SJSA1 (cell line): Measurements from ENCODE around the gene TAAR1. TPM values are rescaled to one million over a fixed set of nuclear protein-coding genes. Genes with fewer than 3 reads are reported as not detected.
"Not testable (repeated sequence)": the region's sequence is repeated elsewhere in the genome, so short reads cannot be mapped to it uniquely, and the experiment has no call there.

ENCODE experiments used
- DNase-seq, 2 experiments: peaks; one replicate each; pipeline ENCODE4 v3.0.0-alpha.2; 2015 to 2020; ENCODE audit warnings: low spot score in 2 of 2, low read depth in 1 of 2
- H3K27ac ChIP-seq: fragments of 250-450 bp; sonication (Bioruptor Pico); 2 replicates; pipeline ENCODE4 v1.5.1; 2020; ENCODE audit warnings: mild to moderate bottlenecking, moderate library complexity
- H3K27me3 ChIP-seq: fragments of 250-450 bp; sonication (Bioruptor Pico); replicated peaks from 2 replicates; pipeline ENCODE4 v1.5.1; 2020; ENCODE audit warnings: mild to moderate bottlenecking, moderate library complexity
- H3K36me3 ChIP-seq: fragments of 250-450 bp; sonication (Bioruptor Pico); 2 replicates; pipeline ENCODE4 v1.5.1; 2020; ENCODE audit warnings: mild to moderate bottlenecking
- H3K4me1 ChIP-seq: fragments of 250-450 bp; sonication (Bioruptor Pico); replicated peaks from 2 replicates; pipeline ENCODE4 v1.6.1; 2021; ENCODE audit warnings: mild to moderate bottlenecking
- H3K4me3 ChIP-seq: fragments of 250-450 bp; sonication (Bioruptor Pico); 2 replicates; pipeline ENCODE4 v1.5.1; 2020; ENCODE audit warnings: mild to moderate bottlenecking
- H3K9me3 ChIP-seq: fragments of 250-450 bp; sonication (Bioruptor Pico); replicated peaks from 2 replicates; pipeline ENCODE4 v1.5.1; 2020; ENCODE audit warnings: mild to moderate bottlenecking
- total RNA-seq: library from RNA; depleted of rRNA; stranded (reverse); fragments of >200 nt; shearing (Covaris generic); gene quantifications from 2 replicates; pipeline ENCODE4 v1.2.3, GENCODE V29; 2014

The TAAR1 gene
- total RNA-seq, 1 experiment from 2014 or later = not detected

DNA sequence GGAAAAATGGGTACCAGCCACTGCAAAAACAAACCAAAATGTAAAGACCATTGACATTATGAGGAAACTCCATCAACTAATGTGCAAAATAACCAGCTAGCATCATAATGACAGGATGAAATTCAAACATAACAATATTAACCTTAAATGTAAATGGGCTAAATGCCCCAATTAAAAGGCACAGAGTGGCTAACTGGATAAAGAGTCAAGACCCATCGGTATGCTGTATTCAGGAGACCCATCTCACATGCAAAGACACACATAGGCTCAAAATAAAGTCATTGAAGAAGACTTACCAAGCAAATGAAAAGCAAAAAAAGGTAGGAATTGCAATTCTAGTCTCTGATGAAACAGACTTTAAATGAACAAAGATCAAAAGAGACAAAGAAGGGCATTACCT is 21.8 kb downstream of the TAAR1 start:
- H3K4me1 ChIP-seq, H3K27ac ChIP-seq, H3K4me3 ChIP-seq, H3K27me3 ChIP-seq, DNase-seq, H3K36me3 ChIP-seq, H3K9me3 ChIP-seq: not testable (repeated sequence)

GRCh38 chr6:132635906-132636305 is 23.1 kb downstream of the TAAR1 start:
- DNase-seq, H3K27ac ChIP-seq, H3K9me3 ChIP-seq, H3K4me3 ChIP-seq, H3K4me1 ChIP-seq, H3K27me3 ChIP-seq, H3K36me3 ChIP-seq: not testable (repeated sequence)

DNA sequence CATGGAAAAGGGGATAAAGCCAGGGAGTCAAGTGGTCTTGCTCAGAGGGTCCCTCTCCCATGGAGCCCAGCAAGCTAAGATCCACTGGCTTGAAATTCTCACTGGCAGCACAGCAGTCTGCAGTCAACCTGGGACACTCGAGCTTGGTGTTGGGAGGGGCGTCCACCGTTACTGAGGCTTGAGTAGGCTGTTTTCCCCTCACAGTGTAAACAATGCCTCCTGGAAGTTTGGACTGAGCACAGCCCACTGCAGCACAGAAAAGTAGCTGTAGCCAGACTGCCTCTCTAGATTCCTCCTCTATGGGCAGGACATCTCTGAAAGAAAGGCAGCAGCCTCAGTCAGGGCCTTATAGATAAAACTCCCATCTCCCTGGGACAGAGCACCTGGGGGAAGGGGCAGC is 23.7 kb downstream of the TAAR1 start:
- not testable (repeated sequence) for H3K36me3 ChIP-seq, H3K9me3 ChIP-seq, H3K4me1 ChIP-seq, H3K27me3 ChIP-seq, DNase-seq, H3K4me3 ChIP-seq, H3K27ac ChIP-seq

- Histone ChIP-seq H3K27ac (no peak overlapping the region), H3K4me1 (no peaks in the 10 kb centered on the region), H3K9me3 (no peaks in the 10 kb centered on the region), H3K36me3 (no peaks in the 10 kb centered on the region), H3K4me3 (no peak overlapping the region), H3K27me3 (peaks cover 5% of the 10 kb centered on the region; the same call in 1 of the 2 replicates)
- no peak for DNase-seq
Observed at GRCh38 chr6:132634796-132635195, 24.2 kb downstream of the TAAR1 start.

DNA sequence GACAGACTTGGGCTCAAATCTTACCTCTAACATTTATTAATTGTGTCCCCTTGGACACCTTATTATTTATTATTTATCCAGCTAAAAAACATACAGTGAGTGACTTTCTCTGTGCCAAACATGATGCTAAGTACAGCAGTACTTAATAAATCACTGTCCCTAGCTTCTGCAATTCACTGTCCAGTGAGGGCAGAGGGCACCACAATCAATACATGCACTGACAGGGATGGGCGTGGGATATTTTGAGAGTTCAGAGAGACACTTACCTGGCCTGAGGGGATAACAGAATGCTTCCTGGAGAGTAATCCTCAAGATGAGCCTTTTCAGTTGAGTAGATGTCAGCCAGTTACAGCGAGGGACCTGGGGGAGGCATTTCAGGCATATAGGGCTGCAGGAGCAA is 25.6 kb downstream of the TAAR1 start:
- Histone ChIP-seq H3K27ac (no peak overlapping the region), H3K36me3 (no peaks in the 10 kb centered on the region), H3K4me1 (no peaks in the 10 kb centered on the region), H3K9me3 (no peaks in the 10 kb centered on the region), H3K4me3 (no peak overlapping the region), H3K27me3 (peaks cover 5% of the 10 kb centered on the region; the same call in 1 of the 2 replicates)
- no peak for DNase-seq

DNA sequence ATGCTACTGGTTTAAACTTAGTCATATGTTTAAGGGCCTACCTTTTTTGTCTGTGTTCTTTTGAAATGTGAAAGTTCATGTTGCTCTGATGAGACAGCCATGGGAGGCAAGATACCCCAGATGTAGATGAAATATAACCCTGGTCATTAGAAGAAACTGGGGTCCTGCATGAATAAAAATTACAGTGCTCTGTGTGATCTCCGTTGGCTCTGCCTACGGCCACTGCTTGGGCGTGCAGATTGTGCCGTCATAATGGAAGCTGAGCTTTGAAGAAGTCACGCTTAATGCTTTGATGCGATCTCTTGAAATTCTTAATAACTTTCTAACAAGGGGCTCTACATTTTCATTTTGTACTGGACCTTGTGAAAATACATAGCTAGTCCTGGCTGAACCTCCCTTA is 34.8 kb downstream of the TAAR1 start, which contains the start of gene TAAR2:
Gene TAAR2 (minus strand): TSS at position 101 of the 400 bp plus-strand sequence. CDS start 0 bp downstream, at position 101.
- H3K27me3 ChIP-seq = 0 out of 2 replicates have a peak, but pooled peaks cover 2% of the 10 kb centered on the region
- no peak for DNase-seq
- no peaks in the 10 kb centered on the region for H3K36me3 ChIP-seq
- no peaks in the 10 kb centered on the region for H3K4me1 ChIP-seq
- no peak within 1 kb of the TSS for H3K27ac ChIP-seq
- no peaks in the 10 kb centered on the region for H3K9me3 ChIP-seq
- H3K4me3 ChIP-seq = no peak within 1 kb of the TSS

- no peak for DNase-seq
- Histone ChIP-seq H3K27me3 (0 out of 2 replicates have a peak, but pooled peaks cover 2% of the 10 kb centered on the region), H3K4me1 (no peaks in the 10 kb centered on the region), H3K4me3 (no peak overlapping the region), H3K36me3 (no peaks in the 10 kb centered on the region), H3K9me3 (no peaks in the 10 kb centered on the region), H3K27ac (no peak overlapping the region)
Observed at GRCh38 chr6:132623106-132623845, 35.7 kb downstream of the TAAR1 start.

- Histone ChIP-seq H3K27me3 (peaks cover 12% of the 10 kb centered on the region; the same call in 1 of the 2 replicates), H3K36me3 (no peaks in the 10 kb centered on the region), H3K4me1 (no peaks in the 10 kb centered on the region), H3K9me3 (no peaks in the 10 kb centered on the region), H3K4me3 (no peak overlapping the region), H3K27ac (no peak overlapping the region)
- DNase-seq = no peak
Observed at GRCh38 chr6:132616677-132617076, 42.3 kb downstream of the TAAR1 start.

- H3K27ac ChIP-seq = no peak overlapping the region
- DNase-seq = no peak
- H3K36me3 ChIP-seq = no peaks in the 10 kb centered on the region
- no peaks in the 10 kb centered on the region for H3K4me1 ChIP-seq
- H3K27me3 ChIP-seq = peaks cover 12% of the 10 kb centered on the region; the same call in 1 of the 2 replicates
- H3K4me3 ChIP-seq = no peak overlapping the region
- no peaks in the 10 kb centered on the region for H3K9me3 ChIP-seq
Observed at GRCh38 chr6:132614554-132614953, 44.4 kb downstream of the TAAR1 start.

DNA sequence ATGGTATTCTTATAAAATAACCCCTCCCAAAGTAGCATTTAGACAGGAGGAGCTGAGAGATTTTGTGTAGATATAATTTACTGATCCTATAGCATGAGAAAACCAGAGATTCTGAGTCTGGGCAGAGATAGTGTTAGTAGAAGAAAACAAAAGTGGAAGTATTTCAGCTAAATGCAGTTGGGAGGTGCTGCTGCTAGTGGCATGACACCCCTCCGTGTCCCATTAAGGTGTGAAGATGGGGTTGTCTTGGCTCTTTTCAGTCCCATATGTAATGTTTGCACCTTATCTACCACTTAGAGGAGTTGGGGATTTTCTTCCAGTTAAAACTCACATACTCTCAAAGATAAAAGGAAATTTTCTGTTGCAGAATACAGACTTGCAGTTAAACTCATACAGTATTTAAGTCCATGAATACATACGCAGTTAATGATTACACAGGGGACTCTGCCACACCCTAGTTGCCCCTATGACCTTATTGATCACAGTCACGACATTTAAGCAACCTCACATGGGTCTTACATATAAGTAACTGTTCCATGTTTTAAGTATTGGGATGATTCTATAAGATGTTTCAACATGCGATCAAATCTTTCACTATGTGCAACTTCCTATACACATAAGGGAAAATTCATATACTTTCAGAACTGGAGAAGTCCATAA is 46.4 kb downstream of the TAAR1 start:
- Histone ChIP-seq H3K36me3 (no peaks in the 10 kb centered on the region), H3K4me3 (no peak overlapping the region), H3K4me1 (no peaks in the 10 kb centered on the region), H3K27me3 (peaks cover 11% of the 10 kb centered on the region; the same call in 1 of the 2 replicates), H3K27ac (no peak overlapping the region), H3K9me3 (no peaks in the 10 kb centered on the region)
- no peak for DNase-seq

DNA sequence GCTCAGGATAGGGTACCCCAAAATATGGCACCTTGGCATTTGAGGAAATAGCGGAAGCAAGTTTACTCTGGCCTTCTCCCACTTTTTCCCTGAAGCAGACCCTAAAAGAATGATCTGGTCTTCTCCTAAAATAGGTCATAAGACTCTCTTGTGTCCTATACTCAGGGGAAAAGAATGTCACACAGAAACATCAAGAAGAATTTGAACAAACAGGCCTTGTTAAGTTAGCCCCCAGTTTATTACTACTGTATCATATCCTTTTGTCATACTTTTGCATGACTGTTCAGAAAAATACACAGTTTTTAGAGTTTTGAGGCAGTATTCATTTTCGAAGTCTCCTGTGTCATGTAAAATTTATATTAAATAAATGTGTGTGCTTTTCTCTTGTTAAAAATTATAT is 47.4 kb downstream of the TAAR1 start:
- no peak overlapping the region for H3K4me3 ChIP-seq
- H3K4me1 ChIP-seq = no peaks in the 10 kb centered on the region
- H3K27me3 ChIP-seq = 0 out of 2 replicates have a peak, but pooled peaks cover 7% of the 10 kb centered on the region
- H3K36me3 ChIP-seq = no peaks in the 10 kb centered on the region
- DNase-seq = no peak
- no peaks in the 10 kb centered on the region; the same call in 1 of the 2 replicates for H3K9me3 ChIP-seq
- H3K27ac ChIP-seq = no peak overlapping the region

DNA sequence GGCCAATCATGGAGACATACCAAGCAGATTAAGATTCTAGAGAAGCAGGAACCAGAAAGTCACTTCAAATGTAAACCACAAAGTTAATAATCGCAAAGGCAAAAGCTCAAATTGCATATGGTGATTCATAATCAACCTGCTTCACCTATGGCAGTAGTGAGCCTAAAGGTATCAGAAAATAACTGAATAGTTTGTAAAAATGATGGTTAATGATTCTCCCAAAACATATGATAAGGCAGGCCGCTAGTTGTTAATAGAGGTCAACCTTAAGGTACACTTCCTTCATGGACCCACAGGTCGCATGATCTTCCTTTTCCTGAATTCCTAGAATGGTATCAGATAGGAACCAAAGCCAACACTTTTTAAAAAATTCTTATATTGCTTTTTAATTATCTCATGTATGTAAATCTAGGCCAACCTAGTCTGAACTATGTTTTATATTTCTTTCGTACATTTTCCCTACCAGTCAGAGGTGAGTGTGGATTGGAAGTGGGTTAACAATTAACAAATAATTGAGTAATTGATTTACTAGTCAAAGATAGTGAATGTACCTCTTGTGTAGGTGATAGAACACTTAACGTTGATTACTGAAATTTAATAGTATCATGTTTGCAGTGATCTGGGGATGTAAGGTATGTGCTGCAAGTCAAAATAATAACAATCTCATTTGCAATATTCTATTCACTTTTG is 51.3 kb downstream of the TAAR1 start:
- Histone ChIP-seq H3K4me1 (no peaks in the 10 kb centered on the region), H3K36me3 (no peaks in the 10 kb centered on the region), H3K27me3 (no peaks in the 10 kb centered on the region), H3K27ac (no peak overlapping the region), H3K4me3 (no peak overlapping the region), H3K9me3 (no peaks in the 10 kb centered on the region; the same call in 1 of the 2 replicates)
- no peak for DNase-seq

DNA sequence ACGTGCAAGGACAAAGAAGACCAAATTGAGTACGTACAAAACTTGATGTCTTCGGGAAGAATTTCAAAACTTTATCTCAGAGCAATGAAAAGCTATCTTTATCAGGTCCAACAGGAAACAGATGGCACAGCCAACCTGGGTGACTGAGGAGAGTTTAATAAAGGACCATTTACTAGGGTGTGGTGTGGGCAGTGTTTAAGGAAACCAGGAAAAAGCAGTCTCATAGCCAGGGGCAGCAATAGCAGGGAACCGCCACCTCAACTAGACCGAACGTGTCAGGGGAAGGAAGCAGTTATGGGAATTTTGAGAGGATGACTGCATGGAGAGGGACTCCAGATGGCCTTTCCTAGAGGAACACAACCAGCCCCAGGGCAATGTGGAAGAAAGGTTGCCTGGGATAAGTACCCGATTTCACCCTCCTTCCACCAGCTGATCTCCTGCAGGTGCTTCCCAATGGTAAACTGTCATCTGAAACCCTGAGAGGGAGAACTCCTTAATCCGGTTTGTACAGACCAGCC is 54.3 kb downstream of the TAAR1 start:
- no peaks in the 10 kb centered on the region for H3K27me3 ChIP-seq
- H3K4me3 ChIP-seq = no peak overlapping the region
- H3K36me3 ChIP-seq = no peaks in the 10 kb centered on the region
- no peak overlapping the region for H3K27ac ChIP-seq
- no peaks in the 10 kb centered on the region; the same call in 1 of the 2 replicates for H3K9me3 ChIP-seq
- H3K4me1 ChIP-seq = no peaks in the 10 kb centered on the region
- no peak for DNase-seq

DNA sequence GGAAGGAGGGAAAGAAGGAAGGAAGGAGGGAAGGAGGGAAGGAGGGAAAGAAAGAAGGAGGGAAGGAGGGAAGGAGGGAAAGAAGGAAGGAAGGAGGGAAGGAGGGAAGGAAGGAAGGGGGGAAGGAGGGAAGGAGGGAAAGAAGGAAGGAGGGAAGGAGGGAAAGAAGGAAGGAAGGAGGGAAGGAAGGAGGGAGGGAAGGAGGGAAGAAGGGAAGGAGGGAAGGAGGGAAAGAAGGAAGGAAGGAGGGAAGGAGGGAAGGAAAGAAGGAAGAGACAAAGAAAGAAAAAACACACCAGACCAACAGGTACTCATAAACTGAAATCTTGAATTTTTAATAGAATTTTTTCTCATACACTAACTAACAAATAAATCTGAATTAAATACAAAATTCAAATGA is 58.1 kb downstream of the TAAR1 start:
- H3K27ac ChIP-seq, H3K4me1 ChIP-seq, H3K27me3 ChIP-seq, H3K36me3 ChIP-seq, H3K4me3 ChIP-seq, H3K9me3 ChIP-seq, DNase-seq: not testable (repeated sequence)
